HG03159 (cell line): ENCODE measurements around the gene CRELD1.
A peak's percentile ranks its signal among the peaks of the same experiment; 100 is the strongest.

Experiments used
- ATAC-seq: cut with Tn5 transposase; IDR thresholded peaks from one replicate; pipeline ENCODE4 v1.9.1; 2021; ENCODE audit warnings: mild to moderate bottlenecking, moderate library complexity; ENCODE audit not compliant: unreplicated experiment

The CRELD1 gene

GRCh38 chr3:9955067-9955502 lies 21.5 kb downstream of the CRELD1 start:
- ATAC-seq, result no peak

DNA sequence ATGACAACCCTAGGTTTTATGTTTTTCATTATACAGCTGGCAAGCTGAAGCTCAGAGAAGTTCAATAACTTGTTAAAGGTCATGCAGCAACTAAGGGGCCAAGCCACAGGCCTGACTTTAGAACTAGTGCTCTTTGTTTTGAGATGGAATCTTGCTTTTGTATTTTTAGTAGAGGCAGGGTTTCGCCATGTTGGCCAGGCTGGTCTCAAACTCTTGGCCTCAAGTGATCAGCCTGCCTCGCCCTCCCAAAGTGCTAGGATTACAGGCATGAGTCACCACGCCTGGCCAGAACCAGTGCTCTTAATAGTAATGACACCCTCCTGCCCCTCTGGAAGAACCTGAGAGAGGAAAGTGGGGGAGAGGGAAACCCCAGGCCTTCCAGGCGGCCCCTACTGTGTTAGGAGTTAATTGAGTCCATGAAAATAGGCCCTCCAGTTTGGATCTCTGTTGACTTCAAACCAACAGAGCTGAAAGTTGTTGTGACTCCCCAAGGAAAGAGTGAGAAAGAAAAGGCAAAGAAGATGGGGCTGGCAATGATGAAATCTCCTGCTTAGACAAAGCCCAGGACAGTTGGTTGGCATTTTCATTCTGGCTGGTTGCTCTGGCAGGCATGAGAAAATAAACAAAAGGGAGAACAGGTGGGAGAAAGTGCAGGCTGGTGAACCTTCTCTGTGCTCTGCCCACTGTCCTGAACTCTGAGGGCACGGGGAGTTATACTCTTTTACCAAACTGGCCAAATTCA lies 22.1 kb downstream of the CRELD1 start:
- ATAC-seq, result no peak

DNA sequence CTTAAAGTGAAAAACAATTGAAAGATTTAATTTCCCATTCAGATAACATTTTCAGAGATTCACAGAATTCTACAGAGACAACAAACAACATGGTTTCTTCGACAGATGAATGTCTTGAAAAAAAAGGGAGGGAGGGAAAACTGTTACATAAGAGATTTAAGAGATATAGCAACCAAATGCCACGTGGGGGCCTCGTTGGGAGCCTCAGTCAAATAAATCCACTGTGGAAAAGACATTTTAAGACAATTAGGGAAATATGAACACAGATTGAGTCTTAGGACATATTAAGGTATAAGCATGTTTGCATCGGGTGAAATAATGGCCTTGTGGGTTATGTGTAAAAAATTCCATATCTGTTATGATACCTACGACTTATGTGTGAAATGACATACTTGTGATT lies 23.6 kb downstream of the CRELD1 start:
- ATAC-seq, result no peak

DNA sequence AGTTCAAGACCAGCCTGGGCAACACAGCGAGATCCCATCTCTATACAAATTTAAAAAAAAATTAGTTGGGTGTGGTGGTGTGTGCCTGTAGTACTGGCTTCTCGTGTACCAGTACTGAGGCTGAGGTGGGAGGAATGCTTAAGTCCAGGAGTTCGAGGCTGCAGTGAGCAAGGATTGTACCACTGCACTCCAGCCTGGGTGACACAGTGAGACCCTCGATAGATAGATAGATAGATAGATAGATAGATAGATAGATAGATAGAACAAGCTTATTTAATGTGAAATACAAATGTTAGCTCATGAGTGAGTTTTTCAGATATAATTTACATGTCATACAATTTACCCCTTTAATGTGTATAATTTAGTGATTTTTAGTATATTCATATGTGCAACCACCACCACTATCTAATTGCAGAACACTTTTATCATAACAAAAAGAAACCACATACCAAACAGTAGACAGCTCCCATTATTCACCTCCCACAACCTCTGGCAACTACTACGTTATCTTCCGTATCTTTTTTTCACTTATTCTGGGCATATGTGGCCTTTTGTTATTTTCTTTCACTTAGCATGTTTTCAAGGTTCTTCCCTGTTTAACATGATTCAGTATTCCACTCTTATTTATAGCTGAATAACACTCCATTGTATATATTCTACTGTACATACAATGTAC lies 31.7 kb downstream of the CRELD1 start:
- no peak for ATAC-seq

DNA sequence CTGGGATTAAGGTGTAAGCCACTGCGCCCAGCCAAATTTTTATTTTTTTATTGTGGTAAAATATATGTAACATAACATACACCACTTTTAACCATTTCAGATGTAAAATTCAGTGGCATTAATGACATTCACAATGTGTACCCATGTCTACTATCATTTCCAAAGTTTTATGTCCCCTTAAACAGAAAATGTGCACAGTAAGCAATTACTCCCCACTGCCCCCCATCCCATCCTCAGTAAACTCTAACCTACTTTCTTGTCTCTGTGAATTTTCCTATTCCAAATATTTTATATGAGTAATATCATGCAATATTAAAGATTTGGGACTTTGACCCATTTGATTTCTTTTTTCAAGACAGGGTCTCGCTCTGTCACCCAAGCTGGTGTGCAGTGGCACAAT lies 33.2 kb downstream of the CRELD1 start:
- no peak for ATAC-seq

- no peak for ATAC-seq
Observed at GRCh38 chr3:9969632-9970019, 36.0 kb downstream of the CRELD1 start.

- no peak for ATAC-seq
Observed at GRCh38 chr3:9970020-9970652, 36.5 kb downstream of the CRELD1 start.

DNA sequence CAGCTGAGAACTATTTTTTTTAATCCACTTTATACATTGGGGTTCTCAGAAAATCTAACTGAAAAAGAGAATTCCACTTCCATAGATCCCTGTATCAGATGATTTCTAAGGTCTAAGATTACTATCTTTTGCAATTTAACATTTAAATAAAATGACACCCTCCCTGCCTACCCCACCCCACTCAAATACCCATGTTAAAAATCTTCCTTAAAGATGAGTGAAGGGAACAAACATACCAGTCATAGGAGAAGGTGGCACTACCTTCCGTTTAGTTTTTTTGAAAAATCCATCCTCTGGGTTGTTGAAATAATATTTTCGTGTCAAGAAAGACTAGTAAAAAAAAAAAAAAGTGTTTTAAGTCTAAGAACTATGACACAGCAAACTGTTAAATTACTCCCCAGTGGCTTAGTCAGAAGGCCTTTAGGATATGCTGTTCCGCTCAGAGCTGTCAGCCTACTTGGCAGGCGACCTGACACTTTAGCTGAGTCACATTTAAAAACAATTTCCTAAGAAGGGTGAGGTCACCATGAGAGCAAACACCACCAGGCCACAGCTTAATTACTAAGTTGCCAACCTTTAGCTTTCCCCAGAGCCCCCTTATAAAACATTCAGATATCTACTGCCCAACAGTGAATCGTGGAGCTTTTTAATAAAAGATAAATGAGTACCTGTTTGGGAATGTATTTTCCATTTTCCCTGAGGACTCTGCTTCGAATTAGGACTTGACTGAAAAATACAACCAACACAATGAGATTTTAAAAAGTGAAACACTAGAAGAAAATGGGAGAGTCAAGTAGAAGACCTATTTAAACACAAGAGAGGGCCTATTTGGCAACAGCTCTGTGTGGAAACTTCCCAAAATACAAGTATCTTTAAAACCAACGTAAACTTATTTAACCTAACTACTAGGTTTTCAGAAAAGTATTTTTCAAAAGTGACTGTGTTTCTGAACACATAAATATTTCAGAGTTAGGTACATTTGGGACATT lies 43.4 kb downstream of the CRELD1 start:
- ATAC-seq, result no peak

DNA sequence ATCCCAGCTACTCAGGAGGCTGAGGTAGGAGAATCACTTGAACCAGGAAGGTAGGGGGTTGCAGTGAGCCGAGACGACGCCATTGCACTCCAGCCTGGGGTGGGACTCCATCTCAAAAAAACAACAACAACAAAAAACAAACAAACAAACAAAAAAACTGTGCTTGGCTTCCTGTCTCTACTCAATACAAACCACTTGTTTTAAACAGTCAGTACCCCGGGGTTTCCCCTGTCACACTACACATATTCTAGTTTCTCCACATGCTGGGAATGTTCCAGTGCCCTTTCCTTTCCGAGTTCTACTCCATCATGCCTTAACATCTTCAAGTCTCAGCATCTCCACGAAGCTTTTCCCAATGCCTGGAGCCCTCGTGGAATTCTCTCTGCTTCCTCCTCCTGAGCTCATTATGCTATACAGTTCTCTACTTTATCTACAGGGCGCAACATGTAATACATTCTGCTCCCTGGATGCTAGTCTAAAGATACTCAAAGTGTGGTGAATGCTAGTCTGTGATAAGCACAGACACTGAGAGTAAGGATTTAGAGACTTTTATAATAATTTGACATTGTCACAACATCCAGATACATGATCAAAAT lies 45.2 kb downstream of the CRELD1 start:
- no peak for ATAC-seq

GRCh38 chr3:9980251-9980650 lies 46.6 kb downstream of the CRELD1 start:
- no peak for ATAC-seq

- peak; percentile 36 for ATAC-seq
Observed at GRCh38 chr3:9986230-9986725, 52.6 kb downstream of the CRELD1 start.

DNA sequence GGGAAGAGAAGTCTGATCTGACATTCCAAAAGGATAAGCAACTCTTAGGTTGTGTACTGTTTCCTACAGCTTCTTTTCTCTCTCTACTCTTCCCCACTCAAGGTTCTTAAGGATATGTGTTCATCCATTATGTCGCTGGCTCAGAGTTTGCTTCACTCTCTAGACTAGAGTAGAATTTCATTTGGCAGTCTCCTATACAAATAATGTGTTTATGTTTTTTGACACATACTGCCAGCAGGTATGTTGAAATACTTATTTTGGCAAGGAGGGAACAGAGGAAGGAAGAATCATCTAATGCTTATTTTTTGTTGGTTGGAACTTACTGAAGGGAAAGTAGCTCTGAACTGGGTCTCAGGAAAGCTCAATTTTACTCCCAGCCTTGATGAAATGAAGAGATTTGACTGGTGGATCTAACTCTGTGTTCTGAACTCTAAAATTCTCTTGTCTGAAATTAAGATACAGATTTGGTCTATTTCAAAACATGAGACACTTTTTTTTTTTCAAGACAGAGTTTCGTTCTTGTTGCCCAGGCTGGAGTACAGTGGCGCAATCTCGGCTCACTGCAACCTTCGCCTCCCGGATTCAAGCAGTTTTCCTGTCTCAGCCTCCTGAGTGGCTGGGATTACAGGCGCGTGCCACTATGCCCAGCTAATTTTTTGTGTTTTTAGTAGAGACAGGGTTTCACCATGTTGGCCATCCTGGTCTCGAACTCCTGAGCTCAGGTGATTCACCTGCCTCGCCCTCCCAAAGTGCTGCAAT lies 60.6 kb downstream of the CRELD1 start:
- no peak for ATAC-seq
